Measurements from ENCODE around the gene POLG.
A peak's percentile ranks its signal among the peaks of the same experiment; 100 is the strongest.

POLG gene

GRCh38 chr15:89334510-89335297 lies at the start of gene POLG:
Gene POLG (minus strand): TSS chr15:89334824. CDS start chr15:89333754, 1,070 bp downstream.
- peak; percentile 95 to 98 (median 96) for DNase-seq (ENCODE audit: low read depth in 3 of 3)

- no peak for DNase-seq (ENCODE audit: low read depth in 3 of 3)
Measured at GRCh38 chr15:89384176-89384604, 49.6 kb upstream of the POLG start.

GRCh38 chr15:89383365-89384175 lies 48.9 kb upstream of the POLG start:
- no peak for DNase-seq (ENCODE audit: low read depth in 3 of 3)

GRCh38 chr15:89381888-89382686 lies 47.5 kb upstream of the POLG start:
- no peak for DNase-seq (ENCODE audit: low read depth in 3 of 3)

- no peak for DNase-seq (ENCODE audit: low read depth in 3 of 3)
Measured at GRCh38 chr15:89381331-89381730, 46.7 kb upstream of the POLG start.

- no peak for DNase-seq (ENCODE audit: low read depth in 3 of 3)
Measured at GRCh38 chr15:89379818-89380217, 45.2 kb upstream of the POLG start.

- DNase-seq (ENCODE audit: low read depth in 3 of 3): no peak
Measured at GRCh38 chr15:89379251-89379695, 44.6 kb upstream of the POLG start.

GRCh38 chr15:89378296-89379151 lies 43.9 kb upstream of the POLG start:
- DNase-seq (ENCODE audit: low read depth in 3 of 3): no peak

- no peak for DNase-seq (ENCODE audit: low read depth in 3 of 3)
Measured at GRCh38 chr15:89377842-89378295, 43.2 kb upstream of the POLG start.

GRCh38 chr15:89377024-89377841 lies 42.6 kb upstream of the POLG start:
- no peak for DNase-seq (ENCODE audit: low read depth in 3 of 3)

GRCh38 chr15:89376388-89376787 lies 41.8 kb upstream of the POLG start:
- no peak for DNase-seq (ENCODE audit: low read depth in 3 of 3)

GRCh38 chr15:89375093-89376005 lies 40.7 kb upstream of the POLG start:
- DNase-seq (ENCODE audit: low read depth in 3 of 3): no peak

- DNase-seq (ENCODE audit: low read depth in 3 of 3): no peak
Measured at GRCh38 chr15:89374086-89374981, 39.7 kb upstream of the POLG start.

- no peak for DNase-seq (ENCODE audit: low read depth in 3 of 3)
Measured at GRCh38 chr15:89372069-89372935, 37.7 kb upstream of the POLG start.

GRCh38 chr15:89371228-89372044 lies 36.8 kb upstream of the POLG start:
- no peak for DNase-seq (ENCODE audit: low read depth in 3 of 3)

- no peak for DNase-seq (ENCODE audit: low read depth in 3 of 3)
Measured at GRCh38 chr15:89370978-89371227, 36.3 kb upstream of the POLG start.

Measured in stimulated activated CD4-positive, alpha-beta T cell treated with anti-CD3 and anti-CD28 coated beads, TNF-alpha, amount 100 ng/mL, for 48 hours (primary cell).